K562 (cell line): ENCODE results near the gene LHPP. TPM values are rescaled to one million over a fixed set of nuclear protein-coding genes. Genes with fewer than 3 reads are reported as not detected.

Experiments
- ARHGAP35 ChIP-seq: fragments of 450-650 bp; IDR thresholded peaks from 2 replicates; pipeline ENCODE4 v1.6.1; 2018; ENCODE audit not compliant: partially characterized antibody
- BCOR ChIP-seq: fragments of 450-650 bp; IDR thresholded peaks from 2 replicates; pipeline ENCODE4 v1.6.1; 2016
- C11orf30 ChIP-seq: fragments of 450-650 bp; IDR thresholded peaks from 2 replicates; pipeline ENCODE4 v1.6.1; 2016; ENCODE audit warnings: low read depth, mild to moderate bottlenecking
- CBFA2T3 ChIP-seq: fragments of 450-650 bp; IDR thresholded peaks from 2 replicates; pipeline ENCODE4 v1.6.1; 2017
- DACH1 ChIP-seq: fragments of 450-650 bp; IDR thresholded peaks from 2 replicates; pipeline ENCODE4 v1.6.1; 2018; ENCODE audit not compliant: partially characterized antibody
- EP400 ChIP-seq: fragments of 450-650 bp; IDR thresholded peaks from 2 replicates; pipeline ENCODE4 v1.6.1; 2017; ENCODE audit warnings: antibody characterized with exemption, mild to moderate bottlenecking, moderate library complexity
- FOXK1 ChIP-seq: sonication (generic); formaldehyde crosslinking; IDR thresholded peaks from 2 replicates; pipeline ENCODE4 v1.8.0; 2022; ENCODE audit warnings: missing genetic modification reagents, mild to moderate bottlenecking, borderline replicate concordance
- HDGF ChIP-seq: fragments of 450-650 bp; IDR thresholded peaks from 2 replicates; pipeline ENCODE4 v1.6.1; 2016
- MAFF ChIP-seq: IDR thresholded peaks from 2 replicates; pipeline ENCODE4 v1.6.1; 2012; ENCODE audit warnings: low read length, improper control_type of control experiment
- MTA3 ChIP-seq: fragments of 450-650 bp; formaldehyde crosslinking; IDR thresholded peaks from 2 replicates; pipeline ENCODE4 v1.6.1; 2017; ENCODE audit warnings: mild to moderate bottlenecking, borderline replicate concordance
- NBN ChIP-seq: fragments of 450-650 bp; IDR thresholded peaks from 2 replicates; pipeline ENCODE4 v1.6.1; 2016; ENCODE audit warnings: low read depth, mild to moderate bottlenecking
- PHB ChIP-seq: fragments of 250-450 bp; sonication (Bioruptor Pico); IDR thresholded peaks from 2 replicates; pipeline ENCODE4 v1.5.0; 2021
- PHF8 ChIP-seq: fragments of 200-600 bp; sonication (generic); IDR thresholded peaks from 2 replicates; pipeline ENCODE4 v1.6.1; 2012; ENCODE audit warnings: mixed run types, mild to moderate bottlenecking, inconsistent platforms, low read length, moderate library complexity, borderline replicate concordance
- PHTF2 ChIP-seq: fragments of 250-450 bp; sonication (Bioruptor Pico); IDR thresholded peaks from 2 replicates; pipeline ENCODE4 v1.5.0; 2021; ENCODE audit warnings: mild to moderate bottlenecking
- RBM15 ChIP-seq: fragments of 200-400 bp; formaldehyde crosslinking; IDR thresholded peaks from 2 replicates; pipeline ENCODE4 v1.6.1; 2018; ENCODE audit warnings: mild to moderate bottlenecking, low read length, moderate library complexity; ENCODE audit not compliant: insufficient read depth
- SP2 ChIP-seq: IDR thresholded peaks from 2 replicates; pipeline ENCODE4 v1.6.1; 2011; ENCODE audit warnings: mild to moderate bottlenecking, low read depth, low read length, moderate library complexity; ENCODE audit not compliant: poor library complexity, severe bottlenecking; ENCODE audit errors: extremely low read depth
- TBL1XR1 ChIP-seq, 2 experiments: IDR thresholded peaks; 2 replicates each; pipeline ENCODE4 v1.6.1; 2012; ENCODE audit warnings: improper control_type of control experiment in 2 of 2, low read length in 2 of 2, mild to moderate bottlenecking in 1 of 2
- ZNF347 ChIP-seq: fragments of 450-650 bp; formaldehyde crosslinking; IDR thresholded peaks from 2 replicates; pipeline ENCODE4 v1.4.0; 2020; ENCODE audit warnings: low read depth, mild to moderate bottlenecking, moderate library complexity
- ZNF589 ChIP-seq: fragments of 200-800 bp; sonication (Bioruptor generic); IDR thresholded peaks from 2 replicates; pipeline ENCODE4 v1.6.1; 2016; ENCODE audit warnings: low read depth, missing genetic modification characterization, missing compliant biosample characterization
- polyA plus RNA-seq, 8 experiments: library from polyadenylated mRNA; depleted of rRNA in 4 of 8; stranded (reverse) in 5 of 8; unstranded in 3 of 8; fragments of >200 nt; fragmentation: Nextera tagmentation in 2 of 8; fragmentation: Illumina TruSeq in 1 of 8; extraction: Ambion mirVana in 2 of 8; extraction: Trizol in 1 of 8; gene quantifications; 2 replicates each; pipeline versions ENCODE4 v1.2.1 to v1.2.3, GENCODE V29; 2011 to 2014; ENCODE audit warnings: inconsistent platforms in 1 of 8, missing spikeins in 1 of 8
- total RNA-seq, 7 experiments: library from RNA; depleted of rRNA in 6 of 7; stranded (reverse); fragments of >200 nt in 6 of 7; fragmentation: Illumina TruSeq in 2 of 7; extraction: Trizol in 2 of 7; gene quantifications; 2 replicates each; pipeline versions ENCODE4 v1.2.1 to v1.2.3, GENCODE V29; 2011 to 2021; ENCODE audit warnings: low replicate concordance in 1 of 7
- TF ChIP-seq, protein P1 (sequence below): sonication (generic); formaldehyde crosslinking; IDR thresholded peaks from 2 replicates; pipeline ENCODE4 v1.8.0; 2022; ENCODE audit warnings: mild to moderate bottlenecking, missing genetic modification reagents
- TF ChIP-seq, protein P2 (sequence below): fragments of 250-450 bp; sonication (Bioruptor Pico); IDR thresholded peaks from 2 replicates; pipeline ENCODE4 v1.5.0; 2020; ENCODE audit warnings: mild to moderate bottlenecking, borderline replicate concordance
- TF ChIP-seq, protein P3 (sequence below): fragments of 250-450 bp; sonication (Bioruptor Pico); IDR thresholded peaks from 2 replicates; pipeline ENCODE4 v1.4.0; 2020
- TF ChIP-seq, protein P4 (sequence below), 2 experiments: IDR thresholded peaks in 1 of 2; conservative IDR thresholded peaks in 1 of 2; 2 replicates each; pipeline ENCODE4 v1.6.1; 2016; ENCODE audit warnings: low read depth in 2 of 2, mild to moderate bottlenecking in 1 of 2, missing compliant biosample characterization in 1 of 2, missing genetic modification characterization in 1 of 2, moderate library complexity in 1 of 2

LHPP gene
- total and polyA plus RNA-seq, 9 of the 15 experiments (the other 6 are each of a cell fraction or from before 2014, with no cell fraction given): 0.34 to 7.4 (median 3.0) TPM

DNA sequence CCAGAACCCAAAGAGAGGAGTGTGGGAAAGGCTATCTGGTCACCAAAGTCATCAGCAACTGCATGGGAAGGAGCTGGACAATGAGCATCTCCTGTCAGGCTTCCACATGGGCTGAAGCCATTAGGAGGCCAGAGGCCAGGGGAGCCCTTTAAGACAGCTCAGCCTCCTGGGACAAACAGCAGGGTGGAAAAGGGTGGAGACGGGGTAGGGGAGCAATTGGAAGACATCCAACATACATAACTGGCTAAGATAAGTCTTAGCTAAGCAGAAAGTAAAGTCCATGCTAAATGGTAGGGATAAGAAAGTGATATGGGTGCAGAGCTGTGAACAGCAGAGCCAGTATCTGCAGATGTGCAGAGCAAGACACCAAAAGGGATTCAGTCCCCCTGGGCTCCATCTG, 41.4 kb upstream of the LHPP start (continued):
- TF ChIP-seq, protein P1, sequence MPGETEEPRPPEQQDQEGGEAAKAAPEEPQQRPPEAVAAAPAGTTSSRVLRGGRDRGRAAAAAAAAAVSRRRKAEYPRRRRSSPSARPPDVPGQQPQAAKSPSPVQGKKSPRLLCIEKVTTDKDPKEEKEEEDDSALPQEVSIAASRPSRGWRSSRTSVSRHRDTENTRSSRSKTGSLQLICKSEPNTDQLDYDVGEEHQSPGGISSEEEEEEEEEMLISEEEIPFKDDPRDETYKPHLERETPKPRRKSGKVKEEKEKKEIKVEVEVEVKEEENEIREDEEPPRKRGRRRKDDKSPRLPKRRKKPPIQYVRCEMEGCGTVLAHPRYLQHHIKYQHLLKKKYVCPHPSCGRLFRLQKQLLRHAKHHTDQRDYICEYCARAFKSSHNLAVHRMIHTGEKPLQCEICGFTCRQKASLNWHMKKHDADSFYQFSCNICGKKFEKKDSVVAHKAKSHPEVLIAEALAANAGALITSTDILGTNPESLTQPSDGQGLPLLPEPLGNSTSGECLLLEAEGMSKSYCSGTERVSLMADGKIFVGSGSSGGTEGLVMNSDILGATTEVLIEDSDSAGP: no peak
- TF ChIP-seq SP2: no peak
- TF ChIP-seq BCOR: no peak
- TF ChIP-seq PHB (CRISPR knock-in tag): no peak
- no peak for TF ChIP-seq ZNF347 (CRISPR knock-in tag)
- TF ChIP-seq, protein P2, sequence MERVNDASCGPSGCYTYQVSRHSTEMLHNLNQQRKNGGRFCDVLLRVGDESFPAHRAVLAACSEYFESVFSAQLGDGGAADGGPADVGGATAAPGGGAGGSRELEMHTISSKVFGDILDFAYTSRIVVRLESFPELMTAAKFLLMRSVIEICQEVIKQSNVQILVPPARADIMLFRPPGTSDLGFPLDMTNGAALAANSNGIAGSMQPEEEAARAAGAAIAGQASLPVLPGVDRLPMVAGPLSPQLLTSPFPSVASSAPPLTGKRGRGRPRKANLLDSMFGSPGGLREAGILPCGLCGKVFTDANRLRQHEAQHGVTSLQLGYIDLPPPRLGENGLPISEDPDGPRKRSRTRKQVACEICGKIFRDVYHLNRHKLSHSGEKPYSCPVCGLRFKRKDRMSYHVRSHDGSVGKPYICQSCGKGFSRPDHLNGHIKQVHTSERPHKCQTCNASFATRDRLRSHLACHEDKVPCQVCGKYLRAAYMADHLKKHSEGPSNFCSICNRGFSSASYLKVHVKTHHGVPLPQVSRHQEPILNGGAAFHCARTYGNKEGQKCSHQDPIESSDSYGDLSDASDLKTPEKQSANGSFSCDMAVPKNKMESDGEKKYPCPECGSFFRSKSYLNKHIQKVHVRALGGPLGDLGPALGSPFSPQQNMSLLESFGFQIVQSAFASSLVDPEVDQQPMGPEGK: no peak
- 0 out of 2 replicates have a peak, but pooled peaks have one; percentile 21 for TF ChIP-seq HDGF
- peak; percentile 63; the same call in 1 of the 2 replicates for TF ChIP-seq MAFF
- no peak for TF ChIP-seq ARHGAP35
- no peak for TF ChIP-seq FOXK1
- no peak for TF ChIP-seq DACH1
- no peak for TF ChIP-seq EP400
- TF ChIP-seq, protein P3, sequence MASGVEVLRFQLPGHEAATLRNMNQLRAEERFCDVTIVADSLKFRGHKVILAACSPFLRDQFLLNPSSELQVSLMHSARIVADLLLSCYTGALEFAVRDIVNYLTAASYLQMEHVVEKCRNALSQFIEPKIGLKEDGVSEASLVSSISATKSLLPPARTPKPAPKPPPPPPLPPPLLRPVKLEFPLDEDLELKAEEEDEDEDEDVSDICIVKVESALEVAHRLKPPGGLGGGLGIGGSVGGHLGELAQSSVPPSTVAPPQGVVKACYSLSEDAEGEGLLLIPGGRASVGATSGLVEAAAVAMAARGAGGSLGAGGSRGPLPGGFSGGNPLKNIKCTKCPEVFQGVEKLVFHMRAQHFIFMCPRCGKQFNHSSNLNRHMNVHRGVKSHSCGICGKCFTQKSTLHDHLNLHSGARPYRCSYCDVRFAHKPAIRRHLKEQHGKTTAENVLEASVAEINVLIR (CRISPR knock-in tag): no peak
- 0 out of 2 replicates have a peak, but pooled peaks have one; percentile 28 for TF ChIP-seq NBN
- TF ChIP-seq PHF8: no peak
- TF ChIP-seq ZNF589: no peak
- 0 out of 2 replicates have a peak, but pooled peaks have one; percentile 45 for TF ChIP-seq PHTF2 (CRISPR knock-in tag)
- peak; percentile 77; the same call in 1 of the 2 replicates for TF ChIP-seq C11orf30
- no peak for TF ChIP-seq MTA3
- peak; percentile 85 for TF ChIP-seq CBFA2T3
- TF ChIP-seq TBL1XR1 (IDR thresholded peaks at IDR 0.05; ENCODE audit: low read length in 2 of 2): 0 out of 4 replicates have a peak, but pooled peaks of 1 of the 2 experiments have one; percentile 30
- TF ChIP-seq, protein P4, sequence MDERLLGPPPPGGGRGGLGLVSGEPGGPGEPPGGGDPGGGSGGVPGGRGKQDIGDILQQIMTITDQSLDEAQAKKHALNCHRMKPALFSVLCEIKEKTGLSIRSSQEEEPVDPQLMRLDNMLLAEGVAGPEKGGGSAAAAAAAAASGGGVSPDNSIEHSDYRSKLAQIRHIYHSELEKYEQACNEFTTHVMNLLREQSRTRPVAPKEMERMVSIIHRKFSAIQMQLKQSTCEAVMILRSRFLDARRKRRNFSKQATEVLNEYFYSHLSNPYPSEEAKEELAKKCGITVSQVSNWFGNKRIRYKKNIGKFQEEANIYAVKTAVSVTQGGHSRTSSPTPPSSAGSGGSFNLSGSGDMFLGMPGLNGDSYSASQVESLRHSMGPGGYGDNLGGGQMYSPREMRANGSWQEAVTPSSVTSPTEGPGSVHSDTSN (CRISPR knock-in tag; IDR thresholded peaks at IDR 0.05; ENCODE audit: low read depth): no peak
- TF ChIP-seq, protein P4 (tag; conservative IDR thresholded peaks at IDR 0.05; ENCODE audit: low read depth): no peak
- TF ChIP-seq RBM15: no peak
